ENCODE measurements around the gene VSTM4. TPM values are rescaled to one million over a fixed set of nuclear protein-coding genes. Genes with fewer than 3 reads are reported as not detected.

The VSTM4 gene
- polyA plus RNA-seq, 4 donors: 13.2 to 28.6 (median 14.5) TPM

GRCh38 chr10:48983648-48984351 lies 131.5 kb downstream of the VSTM4 start:
- no peak for DNase-seq (ENCODE audit: low read depth in 4 of 4, low spot score in 3 of 4)

DNA sequence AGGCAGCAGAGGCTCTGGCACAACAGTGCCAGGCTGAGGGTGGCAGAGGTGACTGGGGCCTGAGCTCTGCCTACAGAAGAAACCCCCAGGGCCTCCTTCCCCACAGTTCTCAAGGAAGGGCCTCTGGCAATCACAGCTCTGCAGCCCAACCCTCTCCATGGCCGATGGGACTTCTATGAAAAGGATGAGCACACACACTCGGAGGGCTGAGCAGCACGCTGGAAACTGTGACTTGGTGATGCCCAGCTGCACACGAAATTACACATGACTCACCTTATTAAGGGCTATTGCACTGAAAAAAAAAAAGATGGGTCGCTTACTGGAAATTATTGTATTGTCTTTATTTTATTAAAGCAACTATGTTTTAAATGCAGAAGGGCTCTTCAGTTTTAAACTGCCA lies 132.7 kb downstream of the VSTM4 start:
- no peak for DNase-seq (ENCODE audit: low read depth in 4 of 4, low spot score in 3 of 4)

- peak in 1 of 4 donors; percentile 30 for DNase-seq (ENCODE audit: low read depth in 4 of 4, low spot score in 3 of 4)
These were observed 133.9 kb downstream of the VSTM4 start for GRCh38 chr10:48981310-48981907.

DNA sequence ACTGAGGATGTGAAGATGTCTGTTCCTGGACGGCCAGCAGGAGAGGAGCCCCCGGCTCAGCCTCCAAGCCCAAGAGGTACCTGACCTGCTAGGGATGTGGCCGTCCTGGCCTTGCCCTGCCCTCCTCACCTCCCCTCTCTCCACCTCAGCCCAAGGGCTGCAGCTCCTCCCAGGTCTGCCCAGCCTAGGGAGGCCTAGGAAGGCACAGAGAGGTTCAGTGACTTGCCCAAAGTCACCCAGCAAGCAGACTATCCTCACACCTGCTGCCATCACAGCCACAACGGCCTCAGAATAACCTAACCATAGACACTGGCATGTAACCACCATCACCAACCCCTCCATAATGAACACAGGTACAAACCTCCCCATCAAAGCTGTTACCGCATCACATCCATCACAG lies 137.0 kb downstream of the VSTM4 start:
- no peak for DNase-seq (ENCODE audit: low read depth in 4 of 4, low spot score in 3 of 4)

DNA sequence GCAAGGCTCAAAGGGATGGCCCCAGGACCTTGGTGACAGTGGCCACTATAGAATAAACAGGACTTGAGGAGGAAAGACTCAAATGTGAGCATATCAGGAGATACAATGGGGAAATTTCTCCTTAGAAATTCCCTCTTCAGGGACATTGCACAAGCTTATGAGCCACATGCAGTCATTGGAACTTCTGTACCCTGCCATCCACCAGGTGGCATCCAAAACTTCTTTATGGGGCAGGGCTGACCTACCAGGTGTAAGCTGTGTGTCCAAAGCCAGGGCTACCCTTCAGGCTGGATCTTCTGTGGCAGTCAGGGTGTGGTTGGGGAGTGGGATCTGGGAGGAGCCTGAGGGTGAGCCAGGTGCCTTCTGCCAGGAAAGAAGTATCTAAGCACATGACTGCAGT lies 139.1 kb downstream of the VSTM4 start:
- DNase-seq (ENCODE audit: low read depth in 4 of 4, low spot score in 3 of 4): peak in 1 of 4 donors; percentile 6

- DNase-seq (ENCODE audit: low read depth in 4 of 4, low spot score in 3 of 4): no peak
These were observed 140.7 kb downstream of the VSTM4 start for GRCh38 chr10:48974510-48975156.

GRCh38 chr10:48973065-48973464 lies 142.3 kb downstream of the VSTM4 start:
- DNase-seq (ENCODE audit: low read depth in 4 of 4, low spot score in 3 of 4): no peak

DNA sequence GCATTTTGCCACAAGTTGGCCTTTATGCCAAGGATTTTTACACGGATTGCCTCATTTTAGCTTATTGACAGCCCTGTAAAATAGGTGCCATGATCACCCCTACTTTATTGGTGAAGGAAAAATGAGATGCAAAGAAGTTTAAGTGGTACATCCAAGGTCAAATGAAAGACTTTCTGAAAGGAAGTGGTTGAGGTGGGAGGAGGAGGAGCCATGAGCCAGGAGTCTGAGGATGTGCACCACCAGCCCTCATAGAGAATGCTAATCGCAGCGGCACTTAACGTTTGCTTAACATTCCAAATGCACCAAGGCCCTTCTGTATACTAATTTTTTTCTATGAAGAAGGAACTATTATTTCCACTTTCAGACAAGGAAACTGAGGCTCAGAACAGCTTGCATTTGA lies 144.7 kb downstream of the VSTM4 start:
- DNase-seq (ENCODE audit: low read depth in 4 of 4, low spot score in 3 of 4): no peak

DNA sequence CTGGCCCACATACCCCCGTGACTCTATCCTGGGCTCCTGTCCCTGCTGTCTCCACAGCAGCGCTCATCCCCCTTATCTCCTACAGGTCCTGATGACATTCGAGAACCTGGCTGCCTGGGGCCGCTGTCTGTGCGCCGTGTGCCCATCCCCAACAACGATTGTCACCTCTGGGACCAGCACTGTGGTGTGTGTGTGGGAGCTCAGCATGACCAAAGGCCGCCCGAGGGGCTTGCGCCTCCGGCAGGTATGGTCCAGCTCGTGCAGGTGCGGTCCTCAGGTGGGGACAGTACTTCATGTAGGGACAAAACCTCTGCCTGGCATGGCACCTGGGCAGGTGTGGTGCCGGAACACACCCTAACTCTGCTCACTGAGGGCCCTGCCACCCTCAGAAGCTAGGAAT lies 145.3 kb downstream of the VSTM4 start:
- no peak for DNase-seq (ENCODE audit: low read depth in 4 of 4, low spot score in 3 of 4)

DNA sequence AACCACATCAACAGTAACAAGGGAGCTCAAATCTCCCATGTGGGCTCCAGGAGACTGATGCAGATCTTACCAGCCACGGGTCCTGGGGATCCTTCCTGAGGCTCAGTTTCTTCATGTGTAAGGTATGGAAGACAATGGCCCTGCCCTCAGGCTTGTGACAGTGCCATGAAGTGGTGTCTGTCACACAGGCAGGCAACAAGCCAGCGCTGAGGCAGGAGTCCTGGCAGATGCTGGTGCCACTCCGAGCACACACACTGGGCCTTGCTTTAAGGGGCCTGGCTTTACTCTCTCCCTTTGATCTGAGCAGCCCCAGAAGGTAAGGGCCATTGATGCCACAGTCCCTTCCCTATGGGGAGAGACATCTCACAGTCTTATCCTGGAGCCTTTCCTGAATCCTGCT lies 147.3 kb downstream of the VSTM4 start:
- DNase-seq (ENCODE audit: low read depth in 4 of 4, low spot score in 3 of 4): no peak

DNA sequence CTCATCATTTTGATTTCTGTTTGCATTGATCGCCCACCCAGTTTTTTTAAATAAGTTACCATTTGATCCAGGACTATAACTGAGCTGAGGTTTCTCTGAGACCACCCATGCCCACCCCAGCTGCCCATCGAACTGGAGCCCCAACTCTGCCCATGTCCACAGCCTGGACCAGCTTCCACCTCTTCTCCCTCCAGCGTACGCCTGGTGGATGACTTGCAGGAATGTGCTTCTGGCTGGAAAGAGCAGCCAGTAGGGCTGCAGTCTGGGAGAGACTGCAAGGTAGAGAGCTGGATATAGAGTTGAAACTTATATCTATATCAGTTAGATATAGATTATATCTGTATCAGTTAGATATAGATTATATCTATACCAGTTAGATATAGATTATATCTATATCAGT lies 149.9 kb downstream of the VSTM4 start:
- no peak for DNase-seq (ENCODE audit: low read depth in 4 of 4, low spot score in 3 of 4)

Other genes with a start within 250 kb of the VSTM4 start
- under 1 TPM in 2 of 4 donors, not detected in 2; 0.16 to 0.19 TPM for gene LRRC18, start 175.7 kb downstream of the VSTM4 start, polyA plus RNA-seq (ENCODE audit: insufficient read length in 4 of 4)
- gene FAM170B, start 18.5 kb upstream of the VSTM4 start, polyA plus RNA-seq (ENCODE audit: insufficient read length in 4 of 4): not detected
- 1 to 10 TPM; 2.5 to 6.0 (median 3.0) TPM for gene TMEM273, start 72.9 kb upstream of the VSTM4 start, polyA plus RNA-seq (ENCODE audit: insufficient read length in 4 of 4)
- under 1 TPM; 0.13 to 0.47 (median 0.19) TPM for gene C10orf71, start 183.6 kb upstream of the VSTM4 start, polyA plus RNA-seq (ENCODE audit: insufficient read length in 4 of 4)

Measured in left renal pelvis (tissue), 4 donors.